WTC11 (cell line): ENCODE results near the gene ADAMTS18.

Experiments
- FOXJ3 ChIP-seq: sonication (generic); formaldehyde crosslinking; IDR thresholded peaks from 2 replicates; pipeline ENCODE4 v1.9.0; 2021; ENCODE audit warnings: missing genetic modification reagents, mild to moderate bottlenecking, borderline replicate concordance
- JUN ChIP-seq: sonication (generic); formaldehyde crosslinking; IDR thresholded peaks from 2 replicates; pipeline ENCODE4 v1.8.0; 2023; ENCODE audit warnings: mild to moderate bottlenecking, missing genetic modification reagents
- TCF7 ChIP-seq: sonication (generic); formaldehyde crosslinking; IDR thresholded peaks from 2 replicates; pipeline ENCODE4 v1.8.0; 2022; ENCODE audit warnings: mild to moderate bottlenecking, low read depth, missing genetic modification reagents, moderate library complexity
- ZNF416 ChIP-seq: fragments of 250-450 bp; sonication (Bioruptor Pico); IDR thresholded peaks from 2 replicates; pipeline ENCODE4 v1.9.0; 2021; ENCODE audit warnings: mild to moderate bottlenecking, inconsistent platforms
- TF ChIP-seq, protein P1 (sequence below): sonication (generic); formaldehyde crosslinking; IDR thresholded peaks from 2 replicates; pipeline ENCODE4 v1.8.0; 2022; ENCODE audit warnings: mild to moderate bottlenecking, missing genetic modification reagents
- TF ChIP-seq, protein P2 (sequence below): sonication (generic); formaldehyde crosslinking; conservative IDR thresholded peaks from 2 replicates; pipeline ENCODE4 v1.8.1; 2023; ENCODE audit warnings: mild to moderate bottlenecking, low read depth, missing genetic modification reagents, moderate library complexity
- TF ChIP-seq, protein P3 (sequence below): fragments of 200-600 bp; IDR thresholded peaks from 2 replicates; pipeline ENCODE4 v1.8.0; 2022; ENCODE audit warnings: antibody characterized with exemption
- TF ChIP-seq, protein P4 (sequence below): fragments of 250-450 bp; sonication (Bioruptor Pico); IDR thresholded peaks from 2 replicates; pipeline ENCODE4 v2.1.2; 2022; ENCODE audit warnings: mild to moderate bottlenecking, moderate library complexity

DNA sequence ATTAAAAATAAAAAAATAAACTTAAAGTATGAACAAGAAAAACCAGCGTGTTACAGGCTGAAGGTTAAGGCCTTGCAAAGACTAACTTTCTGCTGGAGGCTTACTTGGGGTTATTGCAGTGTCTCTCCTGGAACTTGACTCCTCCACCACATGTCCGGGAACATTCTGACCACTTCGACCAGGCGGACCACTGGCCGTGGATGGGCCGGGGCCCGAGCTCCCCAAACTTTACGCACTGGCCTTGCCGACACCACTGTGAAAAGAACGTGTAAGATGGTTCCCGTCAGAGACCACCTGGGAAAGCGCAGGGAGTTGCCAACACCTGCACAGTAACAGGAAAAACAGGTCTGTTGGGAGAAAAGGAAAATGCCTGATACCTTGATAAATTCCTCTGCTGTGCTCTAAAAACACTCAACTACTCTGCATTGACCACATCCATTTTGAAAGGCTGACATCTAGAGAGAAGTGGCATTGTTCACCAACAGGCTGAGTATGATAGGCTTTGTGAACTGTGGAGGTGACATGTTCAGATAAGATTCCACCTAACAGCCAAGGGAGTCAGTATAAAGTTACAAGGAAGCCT is 99.1 kb downstream of the ADAMTS18 start:
- TF ChIP-seq, protein P1, sequence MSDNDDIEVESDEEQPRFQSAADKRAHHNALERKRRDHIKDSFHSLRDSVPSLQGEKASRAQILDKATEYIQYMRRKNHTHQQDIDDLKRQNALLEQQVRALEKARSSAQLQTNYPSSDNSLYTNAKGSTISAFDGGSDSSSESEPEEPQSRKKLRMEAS (CRISPR knock-in tag) = no peak
- TF ChIP-seq JUN (CRISPR knock-in tag) = no peak
- TF ChIP-seq, protein P2, sequence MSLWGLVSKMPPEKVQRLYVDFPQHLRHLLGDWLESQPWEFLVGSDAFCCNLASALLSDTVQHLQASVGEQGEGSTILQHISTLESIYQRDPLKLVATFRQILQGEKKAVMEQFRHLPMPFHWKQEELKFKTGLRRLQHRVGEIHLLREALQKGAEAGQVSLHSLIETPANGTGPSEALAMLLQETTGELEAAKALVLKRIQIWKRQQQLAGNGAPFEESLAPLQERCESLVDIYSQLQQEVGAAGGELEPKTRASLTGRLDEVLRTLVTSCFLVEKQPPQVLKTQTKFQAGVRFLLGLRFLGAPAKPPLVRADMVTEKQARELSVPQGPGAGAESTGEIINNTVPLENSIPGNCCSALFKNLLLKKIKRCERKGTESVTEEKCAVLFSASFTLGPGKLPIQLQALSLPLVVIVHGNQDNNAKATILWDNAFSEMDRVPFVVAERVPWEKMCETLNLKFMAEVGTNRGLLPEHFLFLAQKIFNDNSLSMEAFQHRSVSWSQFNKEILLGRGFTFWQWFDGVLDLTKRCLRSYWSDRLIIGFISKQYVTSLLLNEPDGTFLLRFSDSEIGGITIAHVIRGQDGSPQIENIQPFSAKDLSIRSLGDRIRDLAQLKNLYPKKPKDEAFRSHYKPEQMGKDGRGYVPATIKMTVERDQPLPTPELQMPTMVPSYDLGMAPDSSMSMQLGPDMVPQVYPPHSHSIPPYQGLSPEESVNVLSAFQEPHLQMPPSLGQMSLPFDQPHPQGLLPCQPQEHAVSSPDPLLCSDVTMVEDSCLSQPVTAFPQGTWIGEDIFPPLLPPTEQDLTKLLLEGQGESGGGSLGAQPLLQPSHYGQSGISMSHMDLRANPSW = no peak
- TF ChIP-seq ZNF416 (CRISPR knock-in tag) = no peak
- TF ChIP-seq, protein P3, sequence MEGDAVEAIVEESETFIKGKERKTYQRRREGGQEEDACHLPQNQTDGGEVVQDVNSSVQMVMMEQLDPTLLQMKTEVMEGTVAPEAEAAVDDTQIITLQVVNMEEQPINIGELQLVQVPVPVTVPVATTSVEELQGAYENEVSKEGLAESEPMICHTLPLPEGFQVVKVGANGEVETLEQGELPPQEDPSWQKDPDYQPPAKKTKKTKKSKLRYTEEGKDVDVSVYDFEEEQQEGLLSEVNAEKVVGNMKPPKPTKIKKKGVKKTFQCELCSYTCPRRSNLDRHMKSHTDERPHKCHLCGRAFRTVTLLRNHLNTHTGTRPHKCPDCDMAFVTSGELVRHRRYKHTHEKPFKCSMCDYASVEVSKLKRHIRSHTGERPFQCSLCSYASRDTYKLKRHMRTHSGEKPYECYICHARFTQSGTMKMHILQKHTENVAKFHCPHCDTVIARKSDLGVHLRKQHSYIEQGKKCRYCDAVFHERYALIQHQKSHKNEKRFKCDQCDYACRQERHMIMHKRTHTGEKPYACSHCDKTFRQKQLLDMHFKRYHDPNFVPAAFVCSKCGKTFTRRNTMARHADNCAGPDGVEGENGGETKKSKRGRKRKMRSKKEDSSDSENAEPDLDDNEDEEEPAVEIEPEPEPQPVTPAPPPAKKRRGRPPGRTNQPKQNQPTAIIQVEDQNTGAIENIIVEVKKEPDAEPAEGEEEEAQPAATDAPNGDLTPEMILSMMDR = no peak
- TF ChIP-seq, protein P4, sequence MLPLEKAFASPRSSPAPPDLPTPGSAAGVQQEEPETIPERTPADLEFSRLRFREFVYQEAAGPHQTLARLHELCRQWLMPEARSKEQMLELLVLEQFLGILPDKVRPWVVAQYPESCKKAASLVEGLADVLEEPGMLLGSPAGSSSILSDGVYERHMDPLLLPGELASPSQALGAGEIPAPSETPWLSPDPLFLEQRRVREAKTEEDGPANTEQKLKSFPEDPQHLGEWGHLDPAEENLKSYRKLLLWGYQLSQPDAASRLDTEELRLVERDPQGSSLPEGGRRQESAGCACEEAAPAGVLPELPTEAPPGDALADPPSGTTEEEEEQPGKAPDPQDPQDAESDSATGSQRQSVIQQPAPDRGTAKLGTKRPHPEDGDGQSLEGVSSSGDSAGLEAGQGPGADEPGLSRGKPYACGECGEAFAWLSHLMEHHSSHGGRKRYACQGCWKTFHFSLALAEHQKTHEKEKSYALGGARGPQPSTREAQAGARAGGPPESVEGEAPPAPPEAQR (CRISPR knock-in tag) = no peak
- TF ChIP-seq TCF7 = no peak
- TF ChIP-seq FOXJ3 (CRISPR knock-in tag) = no peak
